Hindlimb muscle (tissue), 1 donor: ENCODE data around the gene SPATA31C1. TPM values are rescaled to one million over a fixed set of nuclear protein-coding genes. Genes with fewer than 3 reads are reported as not detected.
"Not testable (repeated sequence)": the region's sequence is repeated elsewhere in the genome, so short reads cannot be mapped to it uniquely, and the experiment has no call there.

ENCODE experiments used
- DNase-seq: peaks from one replicate; pipeline ENCODE4 v3.0.0-alpha.2; 2013
- polyA plus RNA-seq: library from polyadenylated mRNA; unstranded; fragments of 120-200 nt; gene quantifications from one replicate; pipeline ENCODE4 v1.2.1, GENCODE V29; 2013; ENCODE audit not compliant: insufficient read length

Gene SPATA31C1
- polyA plus RNA-seq, 1 donor = not detected

- DNase-seq = no peak
Measured at GRCh38 chr9:87886933-87887505, 30.7 kb upstream of the SPATA31C1 start.

DNA sequence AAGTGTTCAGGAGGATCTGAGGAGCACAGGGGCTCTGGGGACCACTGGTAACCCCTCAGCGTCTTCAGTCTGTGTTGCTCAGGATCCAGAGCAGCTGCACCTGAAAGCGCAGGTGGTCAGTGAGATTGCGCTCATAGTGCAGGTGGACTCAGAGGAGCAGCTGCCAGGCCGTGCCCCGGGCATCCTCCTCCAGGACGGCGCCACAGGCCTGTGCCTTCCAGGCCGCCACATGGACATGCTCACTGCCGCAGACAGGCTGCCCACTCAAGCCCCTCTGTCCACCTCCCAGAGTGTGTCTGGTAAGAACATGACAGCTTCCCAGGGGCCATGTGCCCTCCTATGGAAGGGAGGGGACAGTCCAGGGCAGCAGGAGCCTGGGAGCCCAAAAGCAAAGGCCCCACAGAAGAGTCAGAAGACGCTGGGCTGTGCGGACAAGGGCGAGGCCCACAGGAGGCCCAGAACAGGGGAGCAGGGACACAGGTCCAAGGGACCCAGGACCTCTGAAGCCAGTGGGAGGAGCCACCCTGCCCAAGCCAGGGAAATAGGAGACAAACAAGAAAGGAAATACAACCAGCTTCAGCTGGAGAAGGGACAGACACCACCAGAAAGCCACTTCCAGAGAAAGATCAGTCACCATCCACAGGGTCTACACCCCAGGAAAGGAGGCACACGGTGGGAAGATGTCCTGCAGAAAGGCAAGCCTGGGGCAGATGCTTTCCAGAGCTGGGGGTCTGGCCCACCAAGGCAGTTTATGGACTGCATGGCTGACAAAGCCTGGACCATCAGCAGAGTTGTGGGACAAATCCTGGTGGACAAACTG lies 29.9 kb upstream of the SPATA31C1 start:
- no peak for DNase-seq

GRCh38 chr9:87888501-87888900 lies 29.3 kb upstream of the SPATA31C1 start:
- no peak for DNase-seq

DNA sequence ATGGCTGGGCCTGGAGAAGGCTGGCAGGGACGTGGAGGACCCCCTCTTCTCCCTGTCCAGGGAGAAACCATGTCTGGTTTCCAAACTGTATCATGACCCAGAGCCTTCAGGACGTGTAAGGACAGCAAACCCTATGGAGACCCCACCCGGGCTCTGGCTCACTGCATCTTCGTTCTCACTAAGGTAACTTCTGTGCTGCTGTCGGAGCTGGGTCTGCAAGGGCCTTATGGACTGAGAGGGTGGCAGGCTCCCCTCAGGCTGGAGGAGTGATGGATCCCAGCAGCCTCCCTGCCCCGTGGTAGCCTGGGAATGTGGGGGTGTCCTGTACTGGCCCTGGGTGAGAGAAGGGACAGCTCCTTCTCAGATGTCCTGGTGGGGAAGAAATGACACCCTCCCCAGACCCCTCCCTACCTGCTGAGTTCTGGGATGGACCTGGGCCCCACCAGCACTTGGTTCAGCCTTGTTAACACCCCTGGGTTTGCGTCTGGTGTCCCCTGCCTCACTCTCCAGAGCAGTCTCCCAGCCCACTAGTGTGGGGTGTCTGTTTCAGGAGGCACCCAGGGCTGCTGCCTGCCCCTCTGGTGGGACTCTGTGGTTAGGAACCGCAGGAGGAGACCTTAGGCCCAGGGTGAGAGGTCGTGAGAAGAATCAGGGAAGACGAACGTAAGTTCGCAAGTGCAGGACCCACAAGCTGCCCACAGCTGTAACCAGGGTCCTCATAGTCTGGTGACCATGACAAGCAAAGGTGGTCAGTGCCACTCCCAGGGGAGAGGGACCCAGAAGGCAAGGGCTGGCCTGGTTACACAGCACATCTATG lies 28.5 kb upstream of the SPATA31C1 start:
- no peak for DNase-seq

DNA sequence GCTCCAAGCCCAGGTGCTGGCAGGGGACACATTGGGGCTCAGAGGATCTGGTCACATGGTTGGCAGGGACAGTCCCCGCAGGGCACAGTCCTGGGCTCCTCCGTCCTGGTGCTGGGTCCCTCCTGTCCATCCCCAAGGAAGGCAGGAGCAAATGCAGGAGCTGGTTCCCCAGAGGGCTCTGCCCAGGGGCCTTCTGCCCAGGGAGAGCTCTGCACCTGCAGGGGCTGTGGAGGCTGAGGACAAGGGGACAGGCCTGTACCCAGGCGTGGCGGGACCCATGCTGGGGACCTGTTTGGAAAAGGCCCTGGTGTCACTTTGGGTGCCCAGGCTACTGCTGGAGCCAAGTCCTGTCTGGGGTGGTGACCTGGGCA lies 27.9 kb upstream of the SPATA31C1 start:
- no peak for DNase-seq

DNA sequence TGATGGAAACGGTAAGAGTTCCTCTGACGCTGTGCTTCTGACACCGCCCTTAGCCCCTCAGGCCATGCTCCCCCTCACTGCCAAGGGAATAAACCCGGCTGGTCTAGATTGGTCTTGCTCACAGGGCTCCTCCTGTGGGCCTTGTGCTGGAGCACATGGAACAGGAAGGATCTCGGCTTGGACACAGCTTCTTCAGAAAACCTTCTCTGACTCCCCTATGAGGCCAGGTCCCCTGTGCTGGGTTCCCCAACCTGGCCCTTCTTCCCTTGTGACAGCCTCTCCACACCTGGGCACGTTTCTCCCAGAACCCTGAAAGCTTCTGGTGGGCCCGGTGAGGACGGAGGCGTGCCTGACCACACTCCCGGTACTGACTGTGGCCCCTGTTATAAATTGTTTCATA lies 26.9 kb upstream of the SPATA31C1 start:
- DNase-seq = no peak

- DNase-seq = no peak
Measured at GRCh38 chr9:87891754-87892153, 26.0 kb upstream of the SPATA31C1 start.

GRCh38 chr9:87892956-87893355 lies 24.8 kb upstream of the SPATA31C1 start:
- no peak for DNase-seq

- DNase-seq = no peak
Measured at GRCh38 chr9:87894998-87895625, 22.6 kb upstream of the SPATA31C1 start.

DNA sequence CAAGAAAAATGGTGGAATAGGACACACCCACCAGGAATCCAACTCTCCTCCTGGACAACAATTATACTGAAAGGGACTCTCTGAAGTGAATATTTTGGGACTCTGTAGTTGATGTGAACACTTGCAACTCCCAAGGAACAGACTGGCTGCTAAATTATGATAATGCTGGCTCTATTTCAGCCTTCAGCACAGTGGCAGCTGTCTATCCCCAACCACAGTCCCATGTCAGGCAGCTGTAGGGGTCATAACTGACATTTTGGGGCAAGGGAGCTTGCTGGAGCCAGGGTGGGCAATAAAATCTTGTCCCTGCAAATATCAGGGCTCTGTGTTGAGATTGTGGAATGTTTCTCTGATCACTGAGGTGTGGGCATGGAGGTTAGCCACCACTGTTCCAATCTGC lies 20.9 kb upstream of the SPATA31C1 start:
- DNase-seq = no peak

GRCh38 chr9:87898151-87898550 lies 19.6 kb upstream of the SPATA31C1 start:
- no peak for DNase-seq

DNA sequence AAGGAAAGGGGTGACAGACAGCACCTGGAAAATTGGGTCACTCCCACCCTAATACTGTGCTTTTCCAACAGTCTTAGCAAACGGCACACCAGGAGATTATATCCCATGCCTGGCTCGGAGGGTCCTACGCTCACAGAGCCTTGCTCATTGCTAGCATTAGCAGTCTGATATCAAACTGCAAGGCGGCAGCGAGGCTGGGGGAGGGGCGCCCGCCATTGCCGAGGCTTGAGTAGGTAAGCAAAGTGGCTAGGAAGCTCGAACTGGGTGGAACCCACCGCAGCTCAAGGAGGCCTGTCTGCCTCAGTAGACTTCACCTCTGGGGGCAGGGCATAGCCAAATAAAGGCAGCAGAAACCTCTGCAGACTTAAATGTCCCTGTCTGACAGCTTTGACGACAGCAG lies 15.4 kb upstream of the SPATA31C1 start:
- not testable (repeated sequence) for DNase-seq

GRCh38 chr9:87909310-87910041 lies 8.3 kb upstream of the SPATA31C1 start:
- no peak for DNase-seq

DNA sequence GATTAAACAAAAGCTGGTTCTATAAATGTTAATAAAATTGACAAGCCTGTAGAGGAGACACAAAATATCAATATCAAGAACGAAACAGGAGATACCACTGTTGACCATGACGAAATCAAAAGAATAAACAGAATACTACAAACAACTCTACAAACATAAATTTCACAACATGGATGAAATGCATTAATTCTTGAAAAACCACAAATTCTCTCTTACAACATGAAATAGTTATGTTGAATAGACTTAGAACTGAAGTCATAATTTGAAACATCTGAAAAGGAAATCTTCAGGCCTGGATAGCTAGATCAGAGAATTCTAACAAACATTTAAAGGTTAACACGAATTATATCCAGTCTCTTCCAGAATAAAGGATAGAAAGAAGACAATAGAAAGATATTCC lies 6.9 kb upstream of the SPATA31C1 start:
- no peak for DNase-seq

DNA sequence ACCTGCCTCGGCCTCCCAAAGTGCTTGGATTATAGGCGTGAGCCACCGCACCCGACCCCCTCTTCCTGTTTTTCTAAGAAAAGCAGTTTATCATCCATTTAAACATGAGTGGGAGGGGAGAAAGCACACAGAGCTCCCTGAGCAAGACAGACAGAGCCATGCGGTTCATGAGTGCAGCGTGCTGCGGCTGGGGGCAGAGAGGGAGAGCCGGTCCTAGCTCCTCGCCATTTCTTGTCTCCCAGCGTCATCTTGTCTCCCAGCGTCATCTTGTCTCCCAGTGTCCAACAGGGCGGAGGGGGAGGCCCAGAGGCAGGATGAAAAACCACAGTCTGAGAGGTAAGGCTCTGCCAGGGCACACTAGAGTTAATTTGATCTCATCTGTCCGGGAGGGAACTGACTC lies 1.3 kb downstream of the SPATA31C1 start:
- DNase-seq = not testable (repeated sequence)

GRCh38 chr9:87921561-87921960 lies 3.8 kb downstream of the SPATA31C1 start:
- DNase-seq = not testable (repeated sequence)

DNA sequence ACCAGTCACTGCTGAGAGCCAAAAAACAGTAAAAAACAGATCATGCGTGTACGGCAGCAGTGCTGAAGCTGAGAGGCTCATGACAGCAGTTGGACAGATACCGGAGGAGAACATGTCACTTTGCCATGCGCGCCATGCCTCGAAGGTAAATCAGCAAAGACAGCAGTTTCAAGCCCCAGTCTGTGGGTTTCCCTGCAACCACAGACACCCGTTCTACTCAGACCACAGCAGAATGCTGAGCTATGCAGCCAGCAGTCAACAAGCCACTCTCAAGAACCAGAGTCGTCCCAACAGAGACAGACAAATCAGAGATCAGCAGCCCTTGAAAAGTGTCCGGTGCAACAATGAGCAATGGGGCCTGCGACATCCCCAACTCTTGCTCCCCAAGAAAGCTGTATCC lies 5.2 kb downstream of the SPATA31C1 start:
- not testable (repeated sequence) for DNase-seq

GRCh38 chr9:87924851-87925250 lies 7.1 kb downstream of the SPATA31C1 start:
- DNase-seq = not testable (repeated sequence)

GRCh38 chr9:87929152-87929551 lies 11.4 kb downstream of the SPATA31C1 start:
- not testable (repeated sequence) for DNase-seq

DNA sequence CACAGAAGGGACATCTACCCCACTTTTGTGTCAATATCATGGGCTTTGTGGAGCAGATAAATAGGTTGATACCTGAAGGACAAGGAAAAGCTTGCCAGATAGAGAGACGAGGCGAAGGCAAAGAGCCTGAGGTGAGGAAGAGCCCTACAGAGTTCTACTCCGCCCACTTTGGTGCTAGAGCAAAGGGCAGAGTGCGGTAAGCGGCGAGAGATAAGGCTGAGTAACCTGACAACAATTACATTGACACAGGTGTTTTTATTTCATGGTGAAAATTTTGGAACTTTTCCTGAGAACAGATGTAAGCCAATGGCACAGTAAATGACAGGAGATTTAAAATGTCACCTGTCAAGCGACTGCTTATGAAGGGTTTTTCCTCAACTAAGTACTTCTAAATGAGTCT lies 16.7 kb downstream of the SPATA31C1 start:
- DNase-seq = not testable (repeated sequence)

DNA sequence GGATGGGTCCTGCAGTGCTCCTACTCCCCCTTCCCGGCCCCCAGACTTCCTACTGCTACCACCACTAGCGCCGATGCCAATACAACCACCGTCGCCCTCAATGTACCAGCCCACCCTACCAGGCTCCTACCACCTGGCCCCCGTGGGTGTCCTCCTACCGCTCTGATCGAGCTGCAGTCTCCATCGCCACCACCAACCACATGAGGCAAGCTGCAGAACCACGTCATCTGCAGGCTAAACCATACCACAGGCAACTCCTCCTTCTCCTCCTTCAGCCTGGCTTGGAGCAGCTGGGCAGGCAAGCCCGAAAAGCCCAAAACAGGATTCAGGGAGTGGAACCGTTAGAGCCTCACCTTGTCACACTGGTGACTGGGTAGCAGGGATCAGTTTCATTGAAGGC lies 19.6 kb downstream of the SPATA31C1 start:
- not testable (repeated sequence) for DNase-seq

DNA sequence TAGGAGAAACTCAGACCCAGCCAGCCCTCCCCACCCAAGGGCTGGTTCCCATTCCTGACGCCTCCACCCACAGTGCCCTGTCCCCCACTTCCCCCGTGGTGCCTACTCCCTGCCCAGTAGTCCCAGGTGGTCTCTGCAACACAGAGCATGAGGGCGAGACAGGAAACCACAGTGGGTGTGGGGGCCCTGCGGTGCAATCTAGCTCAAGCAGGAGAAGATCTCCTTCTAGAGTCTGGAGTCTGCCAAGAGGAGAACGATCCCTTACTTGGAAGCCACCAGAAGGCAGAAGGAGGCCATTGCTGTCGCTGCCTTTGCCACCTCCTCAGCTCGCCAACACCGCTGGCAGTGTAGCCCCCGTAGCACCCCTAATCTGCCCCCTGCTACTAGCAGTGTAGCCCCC lies 20.2 kb downstream of the SPATA31C1 start:
- DNase-seq = not testable (repeated sequence)
